A673 (cell line): Measurements from ENCODE around the gene VIPR1. TPM values are rescaled to one million over a fixed set of nuclear protein-coding genes. Genes with fewer than 3 reads are reported as not detected.
"Not testable (repeated sequence)": the region's sequence is repeated elsewhere in the genome, so short reads cannot be mapped to it uniquely, and the experiment has no call there.

Experiments
- BruUV-seq: library from RNA; stranded (reverse); fragments of 400-500 nt; replicated peaks from 2 replicates; lab custom pipeline; 2021; lab: Mats Ljungman, UMichigan
- CTCF ChIA-PET: fragments of 300-600 bp; sonication (Branson Sonifier 250); formaldehyde crosslinking; loops from one replicate; lab custom pipeline; 2022; ENCODE audit warnings: antibody characterized with exemption; lab: Charles Lee
- POLR2A ChIA-PET: fragments of 300-600 bp; sonication (Branson Sonifier 250); formaldehyde crosslinking; loops from one replicate; lab custom pipeline; 2022; ENCODE audit warnings: antibody characterized with exemption; ENCODE audit not compliant: low non-redundant PET; lab: Charles Lee
- DNase-seq: peaks from one replicate; pipeline ENCODE4 v3.0.0-alpha.2; 2015; ENCODE audit warnings: low spot score
- H3K27ac ChIP-seq: fragments of 200-600 bp; sonication (generic); 2 replicates; pipeline ENCODE4 v1.5.1; 2016; ENCODE audit warnings: mixed run types, low read depth, mild to moderate bottlenecking, mixed read lengths, antibody characterized with exemption, low read length; ENCODE audit not compliant: poor library complexity, severe bottlenecking
- H3K27me3 ChIP-seq: fragments of 200-600 bp; sonication (generic); replicated peaks from 2 replicates; pipeline ENCODE4 v1.6.1; 2017; ENCODE audit warnings: mixed run types, low read depth, mild to moderate bottlenecking, mixed read lengths, antibody characterized with exemption, low read length; ENCODE audit not compliant: insufficient read depth, poor library complexity
- H3K36me3 ChIP-seq: fragments of 200-600 bp; sonication (generic); 2 replicates; pipeline ENCODE4 v1.6.1; 2016; ENCODE audit warnings: mixed run types, mild to moderate bottlenecking, mixed read lengths, antibody characterized with exemption, low read length; ENCODE audit not compliant: insufficient read depth, poor library complexity, severe bottlenecking
- H3K4me1 ChIP-seq: fragments of 200-600 bp; sonication (generic); 2 replicates; pipeline ENCODE4 v1.6.1; 2017; ENCODE audit warnings: mixed run types, mild to moderate bottlenecking, mixed read lengths, antibody characterized with exemption, low read length; ENCODE audit not compliant: insufficient read depth, poor library complexity, severe bottlenecking
- H3K4me3 ChIP-seq: fragments of 200-600 bp; sonication (generic); 2 replicates; pipeline ENCODE4 v1.5.1; 2016; ENCODE audit warnings: low read depth, mixed run types, mild to moderate bottlenecking, mixed read lengths, low read length; ENCODE audit not compliant: poor library complexity, severe bottlenecking
- H3K9me3 ChIP-seq: fragments of 200-600 bp; sonication (generic); 2 replicates; pipeline ENCODE4 v1.6.1; 2016; ENCODE audit warnings: mixed run types, low read depth, mild to moderate bottlenecking, mixed read lengths, antibody characterized with exemption, low read length; ENCODE audit not compliant: poor library complexity, severe bottlenecking
- CTCF ChIP-seq: fragments of 300-800, 200-600 bp; sonication (generic); conservative IDR thresholded peaks from 2 replicates; pipeline ENCODE4 v1.5.1; 2017; ENCODE audit warnings: low read depth, mild to moderate bottlenecking, antibody characterized with exemption, low read length, moderate library complexity, mixed read lengths
- EZH2 ChIP-seq: fragments of 200-600 bp; sonication (generic); IDR thresholded peaks from 2 replicates; pipeline ENCODE4 v1.6.1; 2017; ENCODE audit warnings: borderline replicate concordance, low read depth, mild to moderate bottlenecking, mixed read lengths, antibody characterized with exemption, low read length; ENCODE audit not compliant: poor library complexity, severe bottlenecking
- intact Hi-C: fragments of 100-400 bp; cut with micrococcal nuclease; formaldehyde crosslinking; loops from one replicate; pipeline ENCODE4 v1.10.0; 2022; ENCODE audit not compliant: unreplicated experiment
- total RNA-seq: library from RNA; stranded (reverse); gene quantifications from 2 replicates; pipeline ENCODE4 v1.2.3, GENCODE V29; 2021

Gene VIPR1
- total RNA-seq, 1 experiment from 2014 or later = 0.26 TPM

- DNase-seq = no peak
- Histone ChIP-seq H3K4me1 (no peaks in the 10 kb centered on the region), H3K27me3 (no peaks in the 10 kb centered on the region), H3K4me3 (no peak overlapping the region), H3K36me3 (peaks cover 8% of the 10 kb centered on the region), H3K27ac (no peak overlapping the region), H3K9me3 (no peaks in the 10 kb centered on the region)
- no TSS peak for BruUV-seq
- TF ChIP-seq CTCF (no peak), EZH2 (no peak)
- intact Hi-C loops = no loop called here
- ChIA-PET POLR2A (no interaction called here), CTCF (no interaction called here)
Measured at GRCh38 chr3:42556089-42556632, 53.7 kb downstream of the VIPR1 start.

- H3K4me1 ChIP-seq, BruUV-seq, DNase-seq, H3K9me3 ChIP-seq, H3K27ac ChIP-seq, POLR2A ChIA-PET, H3K27me3 ChIP-seq, CTCF ChIA-PET, intact Hi-C loops, H3K36me3 ChIP-seq, H3K4me3 ChIP-seq: not testable (repeated sequence)
Measured at GRCh38 chr3:42556817-42557216, 54.4 kb downstream of the VIPR1 start.

GRCh38 chr3:42557854-42558253 is 55.4 kb downstream of the VIPR1 start:
- Histone ChIP-seq H3K4me3 (no peak overlapping the region), H3K36me3 (peaks cover 3% of the 10 kb centered on the region), H3K27me3 (no peaks in the 10 kb centered on the region), H3K9me3 (no peaks in the 10 kb centered on the region), H3K4me1 (no peaks in the 10 kb centered on the region), H3K27ac (no peak overlapping the region)
- CTCF ChIA-PET = no interaction called here
- no peak for TF ChIP-seq EZH2
- TF ChIP-seq CTCF = no peak
- BruUV-seq = no TSS peak
- POLR2A ChIA-PET = no interaction called here
- intact Hi-C loops = no loop called here
- no peak for DNase-seq
